Activated T-helper 2 cell treated with anti-CD3 and anti-CD28 coated beads, Interferon-gamma antibody, Interleukin-2, Interleukin-4, amounts not matched to agents 10 μg/mL and 5 μg/mL and 100 μg/mL, durations not matched to agents 14 hours and 24 hours and 36 hours (primary cell): Measurements from ENCODE around the gene CARD6. TPM values are rescaled to one million over a fixed set of nuclear protein-coding genes. Genes with fewer than 3 reads are reported as not detected.
"Not testable (repeated sequence)": the region's sequence is repeated elsewhere in the genome, so short reads cannot be mapped to it uniquely, and the experiment has no call there.

Source experiments
- DNase-seq: peaks from one replicate; pipeline ENCODE4 v3.0.0; 2021; ENCODE audit warnings: low spot score
- H3K27ac Mint-ChIP-seq: one replicate; pipeline ENCODE4 v1.8.0; 2021; ENCODE audit warnings: mixed read lengths
- H3K27me3 Mint-ChIP-seq: one replicate; pipeline ENCODE4 v1.8.0; 2021; ENCODE audit warnings: low read depth, mixed read lengths
- H3K36me3 Mint-ChIP-seq: one replicate; pipeline ENCODE4 v1.8.0; 2021; ENCODE audit warnings: low read depth, mixed read lengths
- H3K4me1 Mint-ChIP-seq: one replicate; pipeline ENCODE4 v1.8.0; 2021; ENCODE audit warnings: low read depth, mixed read lengths
- H3K4me3 Mint-ChIP-seq: one replicate; pipeline ENCODE4 v1.8.0; 2021; ENCODE audit warnings: low read depth, mild to moderate bottlenecking, moderate library complexity, mixed read lengths
- H3K9me3 Mint-ChIP-seq: one replicate; pipeline ENCODE4 v1.8.0; 2021; ENCODE audit warnings: mixed read lengths
- intact Hi-C: fragments of 100-400 bp; cut with micrococcal nuclease; formaldehyde crosslinking; loops from one replicate; pipeline ENCODE4 v1.15.1; 2023
- total RNA-seq: library from RNA; stranded (reverse); gene quantifications from 2 replicates; pipeline ENCODE4 v1.2.3, GENCODE V29; 2022

CARD6 gene
- total RNA-seq, 1 donor from 2014 or later, result 1.6 TPM

DNA sequence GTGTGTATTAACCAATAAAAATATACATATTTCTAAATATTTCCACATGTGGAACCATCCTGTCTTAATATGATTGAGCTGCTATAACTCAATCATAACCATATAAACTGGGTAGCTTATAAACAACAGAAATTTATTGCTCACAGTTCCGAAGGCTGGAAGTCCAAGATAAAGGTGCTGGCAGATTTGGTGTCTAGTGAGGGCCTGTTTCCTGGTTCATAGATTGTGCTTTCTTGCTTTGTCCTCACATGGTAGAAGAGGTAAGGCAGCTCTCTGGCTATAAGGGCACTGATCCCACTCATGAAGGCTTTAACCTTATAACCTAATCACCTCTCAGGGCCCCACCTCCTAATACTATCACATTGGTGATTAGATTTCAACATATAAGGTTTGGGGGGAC lies 29.0 kb upstream of the CARD6 start:
- H3K27me3 Mint-ChIP-seq, result no peaks in the 10 kb centered on the region
- H3K9me3 Mint-ChIP-seq, result no peaks in the 10 kb centered on the region
- H3K27ac Mint-ChIP-seq, result no peak overlapping the region
- intact Hi-C loops, result no loop called here
- H3K36me3 Mint-ChIP-seq, result peaks cover 4% of the 10 kb centered on the region
- no peak overlapping the region for H3K4me3 Mint-ChIP-seq
- peaks cover 17% of the 10 kb centered on the region for H3K4me1 Mint-ChIP-seq
- DNase-seq, result no peak

DNA sequence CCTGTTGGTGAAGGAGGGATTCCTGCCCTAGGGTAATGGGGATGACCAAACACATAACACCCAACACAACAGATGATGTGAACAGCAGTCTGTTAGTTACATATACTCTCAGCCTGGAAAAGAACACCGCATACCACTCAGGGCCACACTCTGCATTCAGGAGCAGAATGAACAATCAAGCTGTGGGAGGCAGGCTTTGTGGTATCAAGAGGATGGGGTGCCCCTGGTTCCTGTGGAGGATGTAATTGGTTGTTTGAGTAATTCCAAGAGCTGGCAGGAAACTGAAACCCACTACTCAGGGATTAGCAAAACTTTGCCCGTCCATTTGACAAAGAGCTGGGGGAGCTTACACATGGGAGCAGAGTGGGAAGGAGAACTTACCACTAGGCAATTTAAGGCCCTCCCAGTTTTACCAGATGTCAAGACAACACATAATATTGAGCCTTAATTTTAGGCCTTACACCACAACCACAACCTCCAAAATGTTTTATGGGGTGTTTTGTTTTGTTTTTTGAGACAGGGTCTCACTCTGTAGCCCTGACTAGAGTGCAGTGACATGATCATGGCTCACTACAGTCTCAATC lies 27.4 kb upstream of the CARD6 start:
- peak overlapping the region; percentile 29 for H3K27ac Mint-ChIP-seq
- H3K9me3 Mint-ChIP-seq, result no peaks in the 10 kb centered on the region
- no peak for DNase-seq
- no peaks in the 10 kb centered on the region for H3K27me3 Mint-ChIP-seq
- H3K36me3 Mint-ChIP-seq, result peaks cover 9% of the 10 kb centered on the region
- intact Hi-C loops, result loop anchor here (1.0 kb wide), 2 partner anchors 15 to 22 kb away; partner anchors contain the start of genes PRKAA1 and RPL37
- H3K4me3 Mint-ChIP-seq, result no peak overlapping the region
- peaks cover 13% of the 10 kb centered on the region for H3K4me1 Mint-ChIP-seq

DNA sequence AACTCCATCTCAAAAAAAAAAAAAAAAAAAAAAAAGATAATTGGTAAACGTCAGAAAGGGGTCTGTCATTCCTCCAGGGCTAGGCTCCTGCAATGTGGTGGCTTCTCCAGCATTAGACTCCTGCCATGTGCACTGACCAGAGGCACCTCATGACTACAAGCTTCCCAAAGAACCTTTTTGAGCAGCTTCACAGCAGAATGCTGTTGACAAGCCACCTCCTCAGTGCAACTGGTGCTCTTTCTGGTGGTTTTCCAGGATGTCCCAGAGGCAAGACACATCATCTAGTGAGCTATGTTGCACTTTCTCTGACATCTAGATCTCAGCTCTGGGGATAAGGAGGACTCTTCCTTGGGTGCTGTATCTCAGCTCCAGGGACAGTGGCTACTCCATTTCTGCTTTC lies 17.7 kb upstream of the CARD6 start:
- peaks cover 43% of the 10 kb centered on the region for H3K36me3 Mint-ChIP-seq
- intact Hi-C loops, result no loop called here
- peaks cover 16% of the 10 kb centered on the region for H3K4me1 Mint-ChIP-seq
- no peak overlapping the region for H3K27ac Mint-ChIP-seq
- no peak for DNase-seq
- no peak overlapping the region for H3K4me3 Mint-ChIP-seq
- no peaks in the 10 kb centered on the region for H3K9me3 Mint-ChIP-seq
- H3K27me3 Mint-ChIP-seq, result no peaks in the 10 kb centered on the region

DNA sequence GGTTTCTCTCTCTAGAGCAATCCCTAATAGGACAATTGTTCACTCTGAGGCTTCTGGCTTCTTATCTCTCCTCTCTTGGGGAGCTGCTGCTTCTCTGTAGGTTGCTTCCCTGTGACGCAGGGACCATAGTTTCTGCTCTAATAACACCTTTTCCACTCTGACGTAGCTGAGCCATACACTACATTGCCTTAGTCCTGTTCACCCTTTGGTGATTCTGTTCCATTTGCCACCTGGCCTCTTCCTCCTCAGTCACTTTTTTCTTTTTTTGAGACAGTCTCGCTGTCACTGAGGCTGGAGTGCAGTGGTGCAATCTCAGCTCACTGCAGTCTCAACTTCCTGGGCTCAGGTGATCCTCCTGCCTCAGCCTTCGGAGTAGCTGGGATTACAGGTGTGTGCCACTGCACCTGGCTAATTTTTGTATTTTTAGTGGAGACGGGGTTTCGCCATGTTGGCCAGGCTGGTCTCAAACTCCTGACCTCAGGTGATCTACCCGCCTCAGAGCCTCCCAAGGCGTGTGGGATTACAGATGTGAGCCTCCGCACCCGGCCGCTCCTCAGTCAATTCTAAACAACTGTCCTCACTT lies 15.6 kb upstream of the CARD6 start:
- Mint-ChIP-seq H3K36me3 (peaks cover 64% of the 10 kb centered on the region), H3K27ac (peak overlapping the region; percentile 56), H3K4me1 (peaks cover 29% of the 10 kb centered on the region)
- intact Hi-C loops, result loop anchor here (1.0 kb wide), 1 partner anchor 8 kb away; no protein-coding TSS in a partner anchor
- not testable (repeated sequence) for H3K4me3 Mint-ChIP-seq, H3K9me3 Mint-ChIP-seq, H3K27me3 Mint-ChIP-seq, DNase-seq

DNA sequence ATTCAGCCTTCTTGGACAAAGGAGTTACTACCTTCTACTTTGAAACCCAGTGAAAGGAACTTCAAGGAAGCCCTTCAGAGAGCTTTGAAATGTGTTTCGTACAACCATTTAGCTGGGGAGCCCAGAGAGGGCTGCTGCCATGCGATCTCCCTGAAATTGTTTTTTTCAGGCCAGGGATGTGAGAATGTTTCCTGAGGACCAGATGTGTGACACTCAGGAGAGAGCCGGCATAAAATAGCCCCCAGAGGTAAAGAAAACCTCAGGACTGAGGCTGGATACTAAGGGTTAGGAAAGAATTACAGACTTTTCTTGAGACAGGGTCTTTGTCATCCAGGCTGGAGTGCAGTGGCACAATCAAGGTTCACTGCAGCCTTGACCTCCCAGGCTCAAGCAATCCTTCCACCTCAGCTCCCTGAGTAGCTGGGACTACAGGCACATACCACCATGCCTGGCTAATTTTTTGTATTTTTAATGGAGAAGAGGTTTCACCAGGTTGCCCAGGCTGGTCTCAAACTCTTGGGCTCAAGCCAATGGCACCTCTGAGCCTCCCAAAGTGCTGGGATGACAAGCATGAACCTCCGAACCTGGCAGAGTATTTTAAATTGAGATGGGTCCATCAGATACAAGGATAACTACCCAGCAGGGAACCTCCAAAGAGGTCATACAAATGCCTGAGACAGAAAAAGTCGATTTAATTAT lies 14.5 kb upstream of the CARD6 start:
- Mint-ChIP-seq H3K27ac (no peak overlapping the region), H3K9me3 (no peaks in the 10 kb centered on the region), H3K4me1 (peaks cover 37% of the 10 kb centered on the region), H3K4me3 (no peak overlapping the region), H3K36me3 (peaks cover 69% of the 10 kb centered on the region), H3K27me3 (no peaks in the 10 kb centered on the region)
- no peak for DNase-seq
- intact Hi-C loops, result no loop called here

DNA sequence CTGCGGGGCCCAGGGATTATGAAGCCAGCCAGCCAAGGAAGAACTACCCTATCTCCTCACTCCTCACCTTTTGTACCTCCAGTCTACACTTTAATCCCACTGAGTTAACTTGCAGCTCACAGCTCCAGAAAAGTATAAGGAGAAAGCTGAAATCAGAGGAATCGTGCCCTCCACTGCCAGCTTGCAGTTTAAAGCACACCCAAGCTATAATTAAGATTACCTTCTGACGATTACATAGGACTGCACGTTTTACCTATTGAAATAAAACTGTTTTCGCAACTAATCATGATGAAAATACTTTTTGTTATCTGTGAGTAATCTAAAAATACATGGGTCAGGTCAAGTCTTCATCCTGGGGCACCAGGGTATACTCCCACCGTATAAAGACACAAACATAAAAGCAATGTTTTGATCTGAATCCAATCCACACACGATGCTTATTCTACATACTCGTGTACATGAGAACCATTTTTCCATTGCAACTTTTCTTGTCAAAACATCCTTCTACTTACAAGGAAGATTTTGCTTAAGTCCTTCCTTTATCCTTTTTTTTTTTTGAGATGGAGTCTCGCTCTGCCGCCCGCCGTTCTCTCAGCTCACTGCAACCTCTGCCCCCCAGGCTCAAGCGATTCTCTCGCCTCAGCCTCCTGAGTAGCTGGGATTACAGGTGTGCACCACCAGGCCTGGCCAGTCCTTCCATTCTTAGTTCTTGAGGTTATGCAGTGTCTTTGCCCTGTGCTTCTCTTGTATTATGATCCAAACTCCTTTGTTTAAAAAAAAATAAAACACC lies 13.8 kb upstream of the CARD6 start:
- peaks cover 75% of the 10 kb centered on the region for H3K36me3 Mint-ChIP-seq

DNA sequence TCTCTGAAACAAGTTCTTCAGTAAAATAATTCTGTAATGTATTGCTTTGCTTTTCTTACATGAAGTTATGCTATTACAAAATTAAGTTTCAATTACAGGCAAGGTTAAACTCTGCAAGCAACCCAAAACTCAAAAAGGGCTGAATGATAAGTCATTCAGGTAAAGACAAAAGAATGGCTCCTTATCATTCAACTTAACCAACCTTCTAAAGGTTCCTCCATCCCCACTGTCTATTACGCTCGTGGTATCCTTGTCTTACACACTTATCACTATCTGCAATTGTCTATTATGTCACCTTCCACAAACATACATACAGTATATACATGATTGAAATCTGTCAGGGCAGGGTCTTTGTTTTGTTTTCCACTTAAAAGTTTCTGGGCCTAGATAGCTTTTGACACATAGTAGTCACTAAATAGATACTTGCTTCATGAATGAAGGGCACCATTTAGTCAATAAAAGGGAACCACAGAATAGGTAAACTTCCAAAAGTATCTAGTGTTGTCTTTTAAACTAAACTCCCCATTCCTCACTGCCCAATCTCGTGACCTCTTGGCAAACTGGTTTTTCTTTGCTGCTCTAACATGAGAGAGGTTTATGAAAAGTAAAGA lies 13.0 kb upstream of the CARD6 start:
- Mint-ChIP-seq H3K27ac (peak overlapping the region; percentile 9), H3K27me3 (no peaks in the 10 kb centered on the region), H3K9me3 (no peaks in the 10 kb centered on the region), H3K36me3 (peaks cover 82% of the 10 kb centered on the region), H3K4me1 (peaks cover 51% of the 10 kb centered on the region), H3K4me3 (no peak overlapping the region)
- intact Hi-C loops, result no loop called here
- DNase-seq, result no peak

More for the DNA sequence above, 13.8 kb upstream of the CARD6 start:
- DNase-seq, result no peak
- no peak overlapping the region for H3K4me3 Mint-ChIP-seq
- H3K4me1 Mint-ChIP-seq, result peaks cover 44% of the 10 kb centered on the region
- no peaks in the 10 kb centered on the region for H3K9me3 Mint-ChIP-seq
- H3K27ac Mint-ChIP-seq, result no peak overlapping the region
- intact Hi-C loops, result no loop called here
- H3K27me3 Mint-ChIP-seq, result no peaks in the 10 kb centered on the region

DNA sequence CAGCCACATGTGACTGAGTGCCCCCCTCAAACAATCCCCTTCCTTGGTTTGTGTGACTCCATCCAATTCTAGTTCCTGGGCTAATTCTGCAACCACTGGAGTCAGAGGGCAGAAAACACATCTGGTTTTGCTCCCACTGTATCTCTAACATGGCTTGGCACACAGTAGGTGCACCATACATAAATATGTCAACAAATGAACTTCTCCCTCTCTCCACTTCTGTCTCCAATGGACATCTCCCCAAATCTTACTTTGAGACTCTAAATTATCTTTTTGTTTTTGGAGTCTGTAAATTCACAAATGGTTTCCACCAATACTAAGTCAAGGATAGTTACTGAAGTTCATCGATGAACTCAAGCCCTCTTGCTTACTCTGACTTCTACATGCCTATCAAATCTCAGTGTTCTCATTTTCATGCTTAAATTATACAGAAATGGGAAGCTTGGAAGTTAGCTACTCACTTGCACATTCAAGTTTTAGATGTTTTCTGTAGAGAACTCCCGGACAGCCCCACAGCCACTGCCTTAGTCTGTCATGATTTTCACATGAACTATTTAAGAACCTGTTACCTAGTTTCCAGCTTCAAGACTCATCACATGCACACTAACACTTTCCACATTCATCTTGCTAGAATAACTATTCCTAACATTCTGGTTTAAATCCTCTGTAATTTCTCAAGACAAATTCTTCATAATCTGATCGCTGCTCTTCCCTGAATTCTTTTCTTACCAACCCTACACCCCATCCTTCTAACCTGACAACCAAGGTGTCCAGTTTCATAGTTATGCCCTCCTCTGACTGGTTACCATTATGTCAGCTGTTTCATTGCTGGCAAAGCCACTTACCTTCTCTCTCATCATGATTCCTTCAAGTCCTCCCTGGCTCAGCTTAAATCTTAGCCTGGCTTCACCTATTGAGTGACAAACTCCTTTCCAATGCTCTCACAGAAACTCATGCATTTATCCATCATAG lies 12.2 kb upstream of the CARD6 start:
- intact Hi-C loops, result no loop called here
- peaks cover 86% of the 10 kb centered on the region for H3K36me3 Mint-ChIP-seq
- no peak overlapping the region for H3K4me3 Mint-ChIP-seq
- peaks cover 56% of the 10 kb centered on the region for H3K4me1 Mint-ChIP-seq
- H3K27ac Mint-ChIP-seq, result peak overlapping the region; percentile 9
- no peaks in the 10 kb centered on the region for H3K27me3 Mint-ChIP-seq
- no peaks in the 10 kb centered on the region for H3K9me3 Mint-ChIP-seq
- DNase-seq, result no peak

DNA sequence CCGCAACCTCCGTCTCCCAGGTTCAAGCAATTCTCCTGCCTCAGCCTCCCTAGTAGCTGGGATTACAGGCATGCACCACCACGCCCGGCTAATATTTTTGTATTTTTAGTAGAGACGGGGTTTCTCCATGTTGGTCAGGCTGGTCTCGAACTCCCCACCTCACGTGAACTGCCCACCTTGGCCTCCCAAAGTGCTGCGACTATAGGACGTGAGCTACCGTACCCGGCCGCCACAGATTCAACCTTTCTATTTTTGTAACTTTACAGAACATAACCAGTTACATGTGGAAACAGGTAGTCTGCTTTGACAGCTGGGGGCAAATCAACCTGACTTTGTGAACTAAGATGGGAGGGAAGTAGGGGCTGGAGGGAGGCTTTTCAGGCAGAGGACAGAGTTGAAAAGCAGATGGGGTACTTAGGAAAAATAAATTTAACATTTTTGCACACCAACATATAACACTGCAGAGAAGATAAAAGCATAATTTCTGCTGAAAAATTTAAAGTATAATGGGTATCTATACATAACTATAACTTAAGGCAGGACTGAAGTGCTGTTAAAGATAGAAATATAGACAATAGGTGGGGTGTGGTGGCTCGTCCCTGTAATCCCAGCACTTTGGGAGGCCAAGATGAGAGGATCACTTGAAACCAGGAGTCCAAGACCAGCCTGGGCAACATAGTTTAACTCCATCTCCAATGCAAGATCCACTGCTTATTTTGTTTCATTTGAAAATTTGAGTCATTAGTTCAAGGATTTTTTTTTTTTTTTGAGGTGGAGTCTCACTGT lies 11.2 kb upstream of the CARD6 start:
- intact Hi-C loops, result loop anchor here (10.0 kb wide), 2 partner anchors 425 to 1625 kb away; no protein-coding TSS in a partner anchor
- no peak for DNase-seq
- Mint-ChIP-seq H3K4me3 (no peak overlapping the region), H3K9me3 (no peaks in the 10 kb centered on the region), H3K27me3 (no peaks in the 10 kb centered on the region), H3K4me1 (peaks cover 54% of the 10 kb centered on the region), H3K36me3 (peaks cover 94% of the 10 kb centered on the region), H3K27ac (peak overlapping the region; percentile 24)

DNA sequence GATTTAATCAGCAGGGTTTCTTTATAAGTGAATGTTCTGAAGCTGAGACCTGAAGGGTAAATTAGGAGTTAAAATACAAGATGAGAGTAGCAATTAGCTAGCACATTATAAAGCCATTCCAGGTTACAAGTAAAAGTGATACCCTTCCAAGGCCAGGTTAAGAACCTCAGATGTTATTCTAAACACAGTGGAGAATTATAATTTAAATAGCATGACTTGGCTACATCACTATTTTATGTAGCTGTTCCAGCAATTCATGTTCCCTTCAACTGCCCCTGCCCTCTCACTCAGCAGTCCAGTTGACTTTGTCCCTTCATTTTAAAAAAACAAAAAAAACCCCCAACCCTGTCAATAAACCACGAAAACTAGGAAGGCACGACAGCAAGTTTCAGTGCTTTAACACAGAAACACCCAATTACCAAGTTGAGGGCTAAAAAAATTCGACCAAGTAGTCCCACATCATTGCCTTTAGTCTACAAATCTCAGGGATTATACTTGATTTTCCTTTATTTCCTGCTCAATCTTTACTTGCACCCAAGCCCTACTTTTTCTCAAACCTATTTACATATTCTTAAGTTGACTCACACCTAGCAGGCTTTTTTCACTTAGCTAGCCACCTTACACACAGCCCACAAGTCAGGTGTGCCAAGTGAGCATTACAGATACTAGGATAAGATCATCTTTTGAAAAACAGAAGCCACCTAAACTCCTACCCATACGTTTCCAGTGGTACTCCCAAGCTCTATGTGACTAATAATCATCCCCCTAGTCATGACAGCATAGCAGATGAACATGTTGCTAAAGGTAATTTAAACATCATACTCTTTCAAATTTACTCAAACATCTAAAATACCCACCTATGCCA lies 9.6 kb upstream of the CARD6 start:
- Mint-ChIP-seq H3K4me3 (peak overlapping the region; percentile 99), H3K4me1 (peaks cover 63% of the 10 kb centered on the region), H3K36me3 (peaks cover 93% of the 10 kb centered on the region), H3K27ac (peak overlapping the region; percentile 98), H3K9me3 (peaks cover under 1% of the 10 kb centered on the region), H3K27me3 (no peaks in the 10 kb centered on the region)
- DNase-seq, result no peak
- intact Hi-C loops, result loop anchor here (10.0 kb wide), 2 partner anchors 427 to 1627 kb away; no protein-coding TSS in a partner anchor
